ENCODE results near the gene GAB3.
"Not testable (repeated sequence)": the region's sequence is repeated elsewhere in the genome, so short reads cannot be mapped to it uniquely, and the experiment has no call there.

GAB3 gene

GRCh38 chrX:154718616-154719015 is 32.3 kb downstream of the GAB3 start:
- no peak for DNase-seq

GRCh38 chrX:154717824-154718223 is 33.1 kb downstream of the GAB3 start:
- DNase-seq: peak; percentile 63

GRCh38 chrX:154715825-154716224 is 35.1 kb downstream of the GAB3 start:
- no peak for DNase-seq

GRCh38 chrX:154714925-154715324 is 36.0 kb downstream of the GAB3 start:
- DNase-seq: peak; percentile 63

- DNase-seq: no peak
Observed at GRCh38 chrX:154712781-154713740, 37.8 kb downstream of the GAB3 start.

GRCh38 chrX:154711264-154711663 is 39.6 kb downstream of the GAB3 start:
- no peak for DNase-seq

- no peak for DNase-seq
Observed at GRCh38 chrX:154710309-154710708, 40.6 kb downstream of the GAB3 start.

GRCh38 chrX:154698630-154699248 is 52.1 kb downstream of the GAB3 start:
- DNase-seq: no peak

- DNase-seq: no peak
Observed at GRCh38 chrX:154696676-154697045, 54.2 kb downstream of the GAB3 start.

- DNase-seq: peak; percentile 70
Observed at GRCh38 chrX:154695911-154696675, 54.8 kb downstream of the GAB3 start.

- no peak for DNase-seq
Observed at GRCh38 chrX:154693394-154693793, 57.5 kb downstream of the GAB3 start.

GRCh38 chrX:154690438-154690837 is 60.4 kb downstream of the GAB3 start:
- not testable (repeated sequence) for DNase-seq

GRCh38 chrX:154672084-154672483 is 78.8 kb downstream of the GAB3 start:
- not testable (repeated sequence) for DNase-seq

- not testable (repeated sequence) for DNase-seq
Observed at GRCh38 chrX:154670848-154671247, 80.0 kb downstream of the GAB3 start.

- DNase-seq: no peak
Observed at GRCh38 chrX:154661899-154662298, 89.0 kb downstream of the GAB3 start.

- no peak for DNase-seq
Observed at GRCh38 chrX:154661170-154661569, 89.7 kb downstream of the GAB3 start.

- DNase-seq: no peak
Observed at GRCh38 chrX:154660541-154660940, 90.3 kb downstream of the GAB3 start.

GRCh38 chrX:154658957-154659356 is 91.9 kb downstream of the GAB3 start:
- DNase-seq: no peak

- DNase-seq: no peak
Observed at GRCh38 chrX:154658187-154658586, 92.7 kb downstream of the GAB3 start.

GRCh38 chrX:154657226-154657805 is 93.6 kb downstream of the GAB3 start:
- no peak for DNase-seq

- DNase-seq: no peak
Observed at GRCh38 chrX:154655786-154656185, 95.1 kb downstream of the GAB3 start.

- DNase-seq: no peak
Observed at GRCh38 chrX:154655346-154655745, 95.5 kb downstream of the GAB3 start.

- no peak for DNase-seq
Observed at GRCh38 chrX:154654925-154655324, 96.0 kb downstream of the GAB3 start.
